ENCODE results near the gene VTI1A.

The VTI1A gene

GRCh38 chr10:112675560-112676083, 228.6 kb downstream of the VTI1A start:
- no peak for DNase-seq (ENCODE audit: low read depth in 4 of 4, low spot score in 1 of 4)

DNA sequence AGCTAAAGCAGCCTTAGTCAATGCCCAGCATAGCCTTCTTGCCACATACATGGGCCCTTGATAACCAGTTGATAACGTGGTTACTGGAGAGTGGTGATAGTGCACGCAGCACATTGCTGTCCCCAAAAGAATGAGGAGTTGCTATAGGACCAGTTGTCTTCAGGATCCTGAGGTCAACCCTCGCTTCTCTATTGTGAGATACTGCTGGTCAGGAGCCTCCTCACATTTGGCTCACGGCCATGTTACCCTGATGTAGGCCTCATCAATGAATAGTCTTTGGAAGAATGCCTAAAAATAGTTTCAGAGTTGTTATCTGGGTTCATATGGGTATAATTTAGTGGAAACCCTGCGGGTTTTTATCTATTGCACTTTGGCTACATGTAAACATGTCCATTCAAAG, 230.7 kb downstream of the VTI1A start:
- no peak for DNase-seq (ENCODE audit: low read depth in 4 of 4, low spot score in 1 of 4)

- DNase-seq (ENCODE audit: low read depth in 4 of 4, low spot score in 1 of 4): no peak
Observed at GRCh38 chr10:112678581-112678980, 231.6 kb downstream of the VTI1A start.

GRCh38 chr10:112678987-112679386, 232.0 kb downstream of the VTI1A start:
- no peak for DNase-seq (ENCODE audit: low read depth in 4 of 4, low spot score in 1 of 4)

DNA sequence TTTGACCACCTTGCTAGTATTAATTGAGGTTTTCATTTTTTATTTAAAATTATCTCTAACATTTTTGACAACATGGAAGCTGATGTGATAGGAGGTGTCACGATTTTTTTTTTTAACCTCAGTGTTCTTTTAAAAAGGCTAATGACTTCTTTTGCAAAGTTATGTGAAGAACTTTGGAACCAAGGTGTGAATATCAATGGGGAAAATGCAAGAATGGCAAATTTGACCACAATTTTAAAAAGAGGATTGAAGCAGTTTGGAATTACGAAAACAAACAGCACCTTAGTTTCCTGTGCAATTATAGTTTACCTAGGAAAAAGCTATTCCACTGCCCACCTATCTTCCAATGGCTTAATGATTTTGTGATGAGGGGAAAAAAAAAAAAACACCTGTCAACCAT, 232.4 kb downstream of the VTI1A start:
- DNase-seq (ENCODE audit: low read depth in 4 of 4, low spot score in 1 of 4): no peak

DNA sequence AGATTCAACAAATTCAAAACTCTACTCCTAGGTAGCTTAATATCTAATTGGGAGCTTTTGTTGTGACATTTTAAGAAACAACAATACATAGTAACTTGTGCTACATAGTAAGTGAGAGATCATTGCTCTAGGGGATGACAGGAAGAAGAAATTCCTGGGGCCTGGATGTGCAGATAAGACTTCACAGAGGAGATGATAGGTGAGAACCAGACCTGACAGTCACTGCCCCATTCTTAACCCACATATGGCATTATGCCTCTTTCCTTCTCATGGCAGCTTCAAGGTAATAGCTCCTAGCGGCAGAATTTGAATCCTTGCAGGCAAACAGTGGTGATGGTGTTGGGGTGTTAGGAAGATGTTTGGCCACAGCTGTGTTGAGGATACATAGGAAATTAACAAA, 233.6 kb downstream of the VTI1A start:
- no peak for DNase-seq (ENCODE audit: low read depth in 4 of 4, low spot score in 1 of 4)

DNA sequence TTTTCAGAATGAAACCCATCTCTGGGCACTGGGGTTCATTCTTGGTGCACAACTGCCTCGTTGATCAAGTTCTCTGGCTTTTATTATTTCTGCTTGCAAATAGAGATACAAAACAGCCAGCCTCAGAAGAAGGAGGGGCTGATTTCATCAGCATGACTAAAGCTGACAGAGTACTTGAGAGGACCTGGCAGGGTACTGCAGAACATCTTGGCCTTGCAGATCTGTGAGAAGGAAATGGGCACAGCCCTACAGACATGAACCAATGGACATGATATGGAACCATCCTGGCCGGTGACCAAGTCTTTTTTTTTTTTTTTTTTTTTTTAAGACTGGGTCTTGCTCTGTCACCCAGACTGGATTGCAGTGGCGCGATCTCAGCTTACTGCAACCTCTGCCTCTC, 240.6 kb downstream of the VTI1A start:
- no peak for DNase-seq (ENCODE audit: low read depth in 4 of 4, low spot score in 1 of 4)

DNA sequence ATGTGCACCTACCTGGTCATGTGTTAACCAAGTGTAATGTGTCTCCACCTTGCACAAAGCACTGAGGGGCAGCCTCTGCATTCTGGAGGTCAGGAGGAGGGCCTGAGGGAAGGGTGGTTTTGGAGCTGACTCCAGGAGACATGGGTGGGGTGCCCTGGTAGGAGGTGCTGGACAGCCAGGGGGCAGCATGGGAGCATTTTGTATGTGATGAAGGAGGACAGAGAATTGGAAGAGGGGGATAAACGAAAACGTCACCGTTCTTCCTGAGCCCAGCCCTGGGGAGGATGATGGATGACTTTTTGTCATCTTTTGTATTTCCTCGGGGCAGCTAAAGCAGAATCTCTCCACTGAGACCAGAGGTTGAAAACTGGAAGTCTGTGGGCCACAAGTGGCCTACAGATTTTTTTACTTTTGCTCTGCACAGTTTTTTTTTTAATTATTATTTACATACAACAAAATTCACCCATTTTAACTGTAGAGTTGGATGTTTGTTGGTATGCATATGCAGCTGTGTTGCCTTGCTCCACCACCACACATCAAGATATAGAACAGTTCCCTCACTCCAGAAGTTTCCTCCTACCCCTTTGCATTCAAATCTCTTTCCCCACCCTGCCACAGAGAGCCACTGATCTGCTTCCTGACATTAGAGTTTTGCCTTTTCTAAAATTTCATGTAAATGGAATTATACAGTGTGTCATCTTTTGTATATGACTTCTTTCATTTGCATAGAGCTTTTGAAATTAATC, 242.5 kb downstream of the VTI1A start:
- no peak for DNase-seq (ENCODE audit: low read depth in 4 of 4, low spot score in 1 of 4)

GRCh38 chr10:112695539-112695938, 248.5 kb downstream of the VTI1A start:
- no peak for DNase-seq (ENCODE audit: low read depth in 4 of 4, low spot score in 1 of 4)

- no peak for DNase-seq (ENCODE audit: low read depth in 4 of 4, low spot score in 1 of 4)
Observed at GRCh38 chr10:112696592-112696991, 249.6 kb downstream of the VTI1A start.

DNA sequence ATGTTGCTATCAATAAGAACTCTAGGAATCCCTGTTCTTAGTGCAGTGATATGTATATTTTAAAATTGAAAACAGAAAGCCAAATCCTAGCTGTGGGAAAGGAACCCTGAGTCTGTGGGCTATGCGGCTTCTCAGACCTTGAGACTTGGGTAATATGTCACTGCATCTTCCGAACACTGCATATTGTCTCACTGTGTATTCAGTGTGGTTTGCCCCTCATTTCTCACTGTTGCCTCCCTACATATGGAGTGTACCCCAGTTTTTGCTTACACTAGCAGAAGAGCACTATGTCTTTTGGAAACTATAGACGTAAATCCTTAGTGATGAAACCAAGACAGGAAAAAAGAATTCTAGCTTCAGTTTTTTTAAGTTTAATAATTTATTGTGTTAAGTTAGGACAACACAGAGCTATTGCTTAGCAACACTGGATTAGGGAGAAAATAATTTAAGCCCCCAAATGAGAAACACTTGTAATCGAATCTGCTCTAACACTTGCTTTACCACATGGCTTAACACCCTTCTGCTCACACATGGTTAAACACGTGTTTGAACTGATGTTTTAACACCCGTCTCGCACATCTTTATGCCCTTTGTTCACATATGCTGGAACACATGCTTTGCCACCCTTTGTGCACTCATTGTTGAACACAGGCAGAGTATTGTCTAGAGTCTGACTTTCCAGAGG, 251.3 kb downstream of the VTI1A start:
- no peak for DNase-seq (ENCODE audit: low read depth in 4 of 4, low spot score in 1 of 4)

DNA sequence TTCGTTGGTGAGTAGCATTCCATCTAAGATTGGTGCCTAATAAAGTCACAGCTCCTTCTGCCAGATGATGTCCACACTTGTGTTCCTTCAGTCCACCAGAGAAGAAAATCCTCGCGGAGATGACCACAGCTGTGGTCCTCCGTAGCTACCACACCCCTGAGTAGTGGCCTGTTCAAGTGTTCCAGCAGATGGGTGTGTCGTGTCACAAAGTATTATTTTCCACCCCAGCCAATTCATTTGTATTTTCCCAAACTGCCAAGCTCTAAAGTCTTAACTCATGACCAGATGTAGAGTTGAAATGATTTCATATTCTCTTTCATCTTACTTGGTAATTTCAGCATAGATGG, 251.8 kb downstream of the VTI1A start:
- DNase-seq (ENCODE audit: low read depth in 4 of 4, low spot score in 1 of 4): no peak

GRCh38 chr10:112700215-112700671, 253.2 kb downstream of the VTI1A start:
- DNase-seq (ENCODE audit: low read depth in 4 of 4, low spot score in 1 of 4): no peak

GRCh38 chr10:112701211-112701877, 254.3 kb downstream of the VTI1A start:
- DNase-seq (ENCODE audit: low read depth in 4 of 4, low spot score in 1 of 4): no peak

DNA sequence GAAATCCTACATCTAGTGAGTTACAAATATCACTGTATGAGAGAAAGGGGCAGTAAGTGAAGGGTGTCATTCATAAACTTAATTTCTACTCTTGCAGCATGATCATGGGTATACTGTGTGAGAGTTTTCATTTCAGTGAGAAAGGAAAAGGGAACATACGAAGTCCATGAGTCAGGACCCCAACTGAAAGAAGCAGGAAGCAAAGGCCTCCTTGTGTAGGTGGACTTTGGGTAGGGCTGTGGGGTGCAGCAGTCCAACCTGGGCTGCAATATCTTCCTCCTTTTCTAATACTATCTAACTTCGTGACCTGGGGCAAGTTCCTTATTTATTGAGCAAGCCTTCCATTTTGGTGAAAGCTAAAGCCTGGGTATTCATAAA, 254.9 kb downstream of the VTI1A start:
- DNase-seq (ENCODE audit: low read depth in 4 of 4, low spot score in 1 of 4): no peak

DNA sequence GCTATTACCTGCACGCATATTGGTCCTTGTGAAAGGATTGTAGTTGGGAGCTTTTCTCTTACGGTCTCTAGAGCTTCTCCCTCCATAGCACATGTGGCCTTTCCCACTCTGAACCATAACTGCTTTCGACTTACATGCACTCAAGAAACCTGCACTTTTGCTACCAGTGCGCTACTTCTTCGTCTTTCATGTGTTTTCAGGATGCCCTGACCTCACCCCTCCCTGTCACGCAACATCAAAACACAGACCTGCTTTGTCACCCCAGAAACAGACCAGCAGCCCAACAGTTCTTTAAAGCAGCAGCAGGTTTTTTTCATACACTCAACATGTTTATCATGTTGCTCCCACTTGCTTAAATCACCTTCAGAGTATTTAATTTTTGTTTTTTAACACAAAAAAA, 259.6 kb downstream of the VTI1A start:
- no peak for DNase-seq (ENCODE audit: low read depth in 4 of 4, low spot score in 1 of 4)

GRCh38 chr10:112708461-112708860, 261.4 kb downstream of the VTI1A start:
- DNase-seq (ENCODE audit: low read depth in 4 of 4, low spot score in 1 of 4): no peak

DNA sequence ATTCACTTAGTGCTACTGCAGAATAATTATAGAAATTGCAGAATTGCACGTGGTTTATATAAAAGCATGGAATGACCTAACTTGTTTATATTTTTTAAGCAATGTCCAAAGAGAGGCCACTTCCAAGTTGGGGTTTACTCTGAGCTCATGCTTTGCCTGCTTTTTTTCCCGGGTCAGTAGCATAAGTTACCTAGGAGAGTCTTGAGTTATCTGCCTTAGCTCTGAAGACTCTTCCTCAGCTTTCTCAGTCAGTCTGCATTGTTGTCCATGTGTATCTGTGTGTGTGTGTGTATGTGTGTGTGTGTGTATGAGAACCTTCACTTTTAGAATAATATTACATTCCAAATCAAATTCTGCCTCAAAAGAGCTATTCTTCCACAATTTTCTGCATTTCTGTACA, 263.5 kb downstream of the VTI1A start:
- DNase-seq (ENCODE audit: low read depth in 4 of 4, low spot score in 1 of 4): no peak

DNA sequence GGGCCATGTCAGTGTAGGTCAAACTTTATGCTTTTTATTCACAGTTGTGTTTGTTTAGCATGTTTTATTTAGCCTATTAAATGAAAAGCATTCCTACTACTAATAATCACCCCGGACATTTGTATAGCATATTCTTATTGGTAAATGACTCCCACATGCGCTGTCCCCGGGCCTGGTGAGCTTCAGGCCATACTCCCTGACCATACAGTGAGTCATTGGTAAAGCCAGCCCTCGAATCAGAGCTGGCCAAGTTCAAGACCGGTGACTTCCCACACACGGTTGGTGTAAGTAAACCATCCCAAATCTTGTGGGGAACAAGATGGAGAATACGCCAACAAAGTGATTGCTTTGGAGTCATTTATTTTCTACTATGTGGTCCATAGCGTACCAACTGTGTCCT, 264.4 kb downstream of the VTI1A start:
- DNase-seq (ENCODE audit: low read depth in 4 of 4, low spot score in 1 of 4): no peak

DNA sequence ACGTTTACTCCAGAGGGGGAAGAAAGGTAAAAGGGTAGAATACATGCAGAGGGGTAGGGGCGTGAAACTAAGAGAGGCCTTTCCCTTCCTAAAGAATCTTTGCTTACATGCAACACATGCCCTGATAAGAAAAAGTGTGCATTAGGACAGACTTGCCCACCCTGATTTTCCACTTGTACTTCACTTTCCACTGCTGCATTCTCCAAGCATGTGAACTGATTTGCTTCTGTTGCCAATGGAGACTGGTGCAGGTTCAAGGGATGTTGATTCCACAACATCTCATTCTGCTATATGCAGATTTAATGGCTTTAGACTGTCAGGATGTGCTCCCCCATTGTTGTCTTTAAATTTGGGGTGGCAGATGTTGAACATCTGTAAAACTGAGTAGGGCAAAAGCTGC, 265.5 kb downstream of the VTI1A start:
- no peak for DNase-seq (ENCODE audit: low read depth in 4 of 4, low spot score in 1 of 4)

- DNase-seq (ENCODE audit: low read depth in 4 of 4, low spot score in 1 of 4): no peak
Observed at GRCh38 chr10:112713411-112713810, 266.4 kb downstream of the VTI1A start.

DNA sequence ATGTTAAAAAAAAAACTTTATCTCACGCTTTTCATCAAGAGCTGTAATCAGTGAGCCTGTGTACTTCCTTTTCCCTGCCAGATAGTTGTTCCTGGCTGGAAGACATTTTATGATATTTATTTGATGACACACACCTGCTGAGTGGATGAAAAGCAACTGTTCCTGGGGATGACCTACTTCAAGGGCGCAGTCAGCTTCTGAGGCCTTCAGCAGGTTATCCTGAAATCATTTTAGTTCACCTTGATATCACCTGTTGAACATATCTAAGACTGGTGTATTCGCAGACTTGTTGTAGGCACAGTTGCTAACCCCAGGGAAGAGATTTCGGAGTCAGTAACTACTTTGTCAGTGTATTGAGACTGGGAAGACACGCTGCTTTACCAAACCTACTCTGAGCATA, 268.6 kb downstream of the VTI1A start:
- DNase-seq (ENCODE audit: low read depth in 4 of 4, low spot score in 1 of 4): no peak
